ENCODE measurements around the gene SLC35G2.

Gene SLC35G2

GRCh38 chr3:136802481-136802996, 16.4 kb upstream of the SLC35G2 start:
- Histone ChIP-seq H3K9ac (ENCODE audit: low read length in 2 of 2) (no peak overlapping the region), H3K27me3 (ENCODE audit: control insufficient read depth in 1 of 2, insufficient read depth in 2 of 2, low read length in 2 of 2) (no peaks in the 10 kb centered on the region), H3K36me3 (ENCODE audit: control insufficient read depth in 2 of 2, insufficient read depth in 2 of 2, low read length in 2 of 2) (no peaks in the 10 kb centered on the region), H3K27ac (ENCODE audit: low read length) (no peak overlapping the region), H3K4me3 (ENCODE audit: low read length in 2 of 2) (no peak overlapping the region), H3K4me1 (ENCODE audit: control insufficient read depth, insufficient read depth, low read length) (no peaks in the 10 kb centered on the region), H3K9me3 (ENCODE audit: control insufficient read depth in 2 of 2, low read length in 2 of 2) (no peaks in the 10 kb centered on the region)

- no peaks in the 10 kb centered on the region for H3K9me3 ChIP-seq (ENCODE audit: control insufficient read depth in 2 of 2, low read length in 2 of 2)
- H3K27ac ChIP-seq (ENCODE audit: low read length): no peak overlapping the region
These were observed 14.8 kb upstream of the SLC35G2 start for GRCh38 chr3:136804141-136804540.

GRCh38 chr3:136804813-136805212, 14.1 kb upstream of the SLC35G2 start:
- H3K27ac ChIP-seq (ENCODE audit: low read length): no peak overlapping the region
- no peak overlapping the region for H3K9ac ChIP-seq (ENCODE audit: low read length in 2 of 2)
- H3K4me1 ChIP-seq (ENCODE audit: control insufficient read depth, insufficient read depth, low read length): no peaks in the 10 kb centered on the region
- H3K36me3 ChIP-seq (ENCODE audit: control insufficient read depth in 2 of 2, insufficient read depth in 2 of 2, low read length in 2 of 2): no peaks in the 10 kb centered on the region
- H3K4me3 ChIP-seq (ENCODE audit: low read length in 2 of 2): no peak overlapping the region
- no peaks in the 10 kb centered on the region for H3K27me3 ChIP-seq (ENCODE audit: control insufficient read depth in 1 of 2, insufficient read depth in 2 of 2, low read length in 2 of 2)
- H3K9me3 ChIP-seq (ENCODE audit: control insufficient read depth in 2 of 2, low read length in 2 of 2): no peaks in the 10 kb centered on the region

More at GRCh38 chr3:136804141-136804540, 14.8 kb upstream of the SLC35G2 start:
- Histone ChIP-seq H3K27me3 (ENCODE audit: control insufficient read depth in 1 of 2, insufficient read depth in 2 of 2, low read length in 2 of 2) (no peaks in the 10 kb centered on the region), H3K9ac (ENCODE audit: low read length in 2 of 2) (no peak overlapping the region), H3K4me1 (ENCODE audit: control insufficient read depth, insufficient read depth, low read length) (no peaks in the 10 kb centered on the region), H3K36me3 (ENCODE audit: control insufficient read depth in 2 of 2, insufficient read depth in 2 of 2, low read length in 2 of 2) (no peaks in the 10 kb centered on the region), H3K4me3 (ENCODE audit: low read length in 2 of 2) (no peak overlapping the region)

GRCh38 chr3:136805795-136806194, 13.1 kb upstream of the SLC35G2 start:
- no peaks in the 10 kb centered on the region for H3K27me3 ChIP-seq (ENCODE audit: control insufficient read depth in 1 of 2, insufficient read depth in 2 of 2, low read length in 2 of 2)
- no peak overlapping the region for H3K27ac ChIP-seq (ENCODE audit: low read length)
- H3K4me3 ChIP-seq (ENCODE audit: low read length in 2 of 2): no peak overlapping the region
- no peak overlapping the region for H3K9ac ChIP-seq (ENCODE audit: low read length in 2 of 2)
- no peaks in the 10 kb centered on the region for H3K4me1 ChIP-seq (ENCODE audit: control insufficient read depth, insufficient read depth, low read length)
- H3K9me3 ChIP-seq (ENCODE audit: control insufficient read depth in 2 of 2, low read length in 2 of 2): no peaks in the 10 kb centered on the region
- no peaks in the 10 kb centered on the region for H3K36me3 ChIP-seq (ENCODE audit: control insufficient read depth in 2 of 2, insufficient read depth in 2 of 2, low read length in 2 of 2)

GRCh38 chr3:136811701-136812100, 7.2 kb upstream of the SLC35G2 start:
- Histone ChIP-seq H3K4me1 (ENCODE audit: control insufficient read depth, insufficient read depth, low read length) (no peaks in the 10 kb centered on the region), H3K9me3 (ENCODE audit: control insufficient read depth in 2 of 2, low read length in 2 of 2) (no peaks in the 10 kb centered on the region), H3K4me3 (ENCODE audit: low read length in 2 of 2) (no peak overlapping the region), H3K9ac (ENCODE audit: low read length in 2 of 2) (no peak overlapping the region), H3K36me3 (ENCODE audit: control insufficient read depth in 2 of 2, insufficient read depth in 2 of 2, low read length in 2 of 2) (no peaks in the 10 kb centered on the region), H3K27ac (ENCODE audit: low read length) (no peak overlapping the region), H3K27me3 (ENCODE audit: control insufficient read depth in 1 of 2, insufficient read depth in 2 of 2, low read length in 2 of 2) (no peaks in the 10 kb centered on the region)

- Histone ChIP-seq H3K27me3 (ENCODE audit: control insufficient read depth in 1 of 2, insufficient read depth in 2 of 2, low read length in 2 of 2) (no peaks in the 10 kb centered on the region), H3K9me3 (ENCODE audit: control insufficient read depth in 2 of 2, low read length in 2 of 2) (no peaks in the 10 kb centered on the region), H3K36me3 (ENCODE audit: control insufficient read depth in 2 of 2, insufficient read depth in 2 of 2, low read length in 2 of 2) (no peaks in the 10 kb centered on the region), H3K4me3 (ENCODE audit: low read length in 2 of 2) (no peak overlapping the region), H3K4me1 (ENCODE audit: control insufficient read depth, insufficient read depth, low read length) (peaks cover 11% of the 10 kb centered on the region), H3K9ac (ENCODE audit: low read length in 2 of 2) (no peak overlapping the region), H3K27ac (ENCODE audit: low read length) (no peak overlapping the region)
These were observed 1.5 kb upstream of the SLC35G2 start for GRCh38 chr3:136817448-136817847.

- Histone ChIP-seq H3K27me3 (ENCODE audit: control insufficient read depth in 1 of 2, insufficient read depth in 2 of 2, low read length in 2 of 2) (no peaks in the 10 kb centered on the region), H3K9ac (ENCODE audit: low read length in 2 of 2) (peak overlapping the region in 1 of 2 donors; percentile 59), H3K4me3 (ENCODE audit: low read length in 2 of 2) (peak overlapping the region; percentile 74 to 84), H3K27ac (ENCODE audit: low read length) (peak overlapping the region; percentile 37), H3K4me1 (ENCODE audit: control insufficient read depth, insufficient read depth, low read length) (peaks cover 11% of the 10 kb centered on the region), H3K9me3 (ENCODE audit: control insufficient read depth in 2 of 2, low read length in 2 of 2) (no peaks in the 10 kb centered on the region), H3K36me3 (ENCODE audit: control insufficient read depth in 2 of 2, insufficient read depth in 2 of 2, low read length in 2 of 2) (no peaks in the 10 kb centered on the region)
These were observed 646 bp upstream of the SLC35G2 start for GRCh38 chr3:136818191-136818768.

GRCh38 chr3:136819392-136819730, 435 bp downstream of the SLC35G2 start:
- H3K4me1 ChIP-seq (ENCODE audit: control insufficient read depth, insufficient read depth, low read length): peaks cover 11% of the 10 kb centered on the region
- no peaks in the 10 kb centered on the region for H3K9me3 ChIP-seq (ENCODE audit: control insufficient read depth in 2 of 2, low read length in 2 of 2)
- H3K36me3 ChIP-seq (ENCODE audit: control insufficient read depth in 2 of 2, insufficient read depth in 2 of 2, low read length in 2 of 2): no peaks in the 10 kb centered on the region
- no peak overlapping the region for H3K27ac ChIP-seq (ENCODE audit: low read length)
- peak overlapping the region; percentile 74 to 84 for H3K4me3 ChIP-seq (ENCODE audit: low read length in 2 of 2)
- no peaks in the 10 kb centered on the region for H3K27me3 ChIP-seq (ENCODE audit: control insufficient read depth in 1 of 2, insufficient read depth in 2 of 2, low read length in 2 of 2)
- peak overlapping the region; percentile 59 to 71 for H3K9ac ChIP-seq (ENCODE audit: low read length in 2 of 2)

GRCh38 chr3:136819731-136820679, 1.1 kb downstream of the SLC35G2 start:
- H3K9me3 ChIP-seq (ENCODE audit: control insufficient read depth in 2 of 2, low read length in 2 of 2): no peaks in the 10 kb centered on the region
- no peaks in the 10 kb centered on the region for H3K36me3 ChIP-seq (ENCODE audit: control insufficient read depth in 2 of 2, insufficient read depth in 2 of 2, low read length in 2 of 2)
- H3K27me3 ChIP-seq (ENCODE audit: control insufficient read depth in 1 of 2, insufficient read depth in 2 of 2, low read length in 2 of 2): no peaks in the 10 kb centered on the region
- no peak overlapping the region for H3K27ac ChIP-seq (ENCODE audit: low read length)
- peak overlapping the region; percentile 74 to 84 for H3K4me3 ChIP-seq (ENCODE audit: low read length in 2 of 2)
- H3K4me1 ChIP-seq (ENCODE audit: control insufficient read depth, insufficient read depth, low read length): peaks cover 11% of the 10 kb centered on the region
- H3K9ac ChIP-seq (ENCODE audit: low read length in 2 of 2): peak overlapping the region; percentile 59 to 71

GRCh38 chr3:136831461-136831860, 12.5 kb downstream of the SLC35G2 start:
- Histone ChIP-seq H3K9me3 (ENCODE audit: control insufficient read depth in 2 of 2, low read length in 2 of 2) (no peaks in the 10 kb centered on the region), H3K4me3 (ENCODE audit: low read length in 2 of 2) (no peak overlapping the region), H3K4me1 (ENCODE audit: control insufficient read depth, insufficient read depth, low read length) (peaks cover 8% of the 10 kb centered on the region), H3K9ac (ENCODE audit: low read length in 2 of 2) (no peak overlapping the region), H3K27ac (ENCODE audit: low read length) (no peak overlapping the region), H3K27me3 (ENCODE audit: control insufficient read depth in 1 of 2, insufficient read depth in 2 of 2, low read length in 2 of 2) (no peaks in the 10 kb centered on the region), H3K36me3 (ENCODE audit: control insufficient read depth in 2 of 2, insufficient read depth in 2 of 2, low read length in 2 of 2) (no peaks in the 10 kb centered on the region)
